HG03520 (cell line): ENCODE data around the gene GREB1L.
"Not testable (repeated sequence)": the region's sequence is repeated elsewhere in the genome, so short reads cannot be mapped to it uniquely, and the experiment has no call there.

ENCODE experiments used
- ATAC-seq: cut with Tn5 transposase; IDR thresholded peaks from one replicate; pipeline ENCODE4 v1.9.1; 2021; ENCODE audit warnings: mild to moderate bottlenecking, moderate library complexity; ENCODE audit not compliant: unreplicated experiment

GREB1L gene

GRCh38 chr18:21242141-21242779, at the start of gene GREB1L:
Gene GREB1L, plus strand, starts transcription at chr18:21242232. Its CDS starts 141,287 bp downstream, at chr18:21383519.
- ATAC-seq: no peak

DNA sequence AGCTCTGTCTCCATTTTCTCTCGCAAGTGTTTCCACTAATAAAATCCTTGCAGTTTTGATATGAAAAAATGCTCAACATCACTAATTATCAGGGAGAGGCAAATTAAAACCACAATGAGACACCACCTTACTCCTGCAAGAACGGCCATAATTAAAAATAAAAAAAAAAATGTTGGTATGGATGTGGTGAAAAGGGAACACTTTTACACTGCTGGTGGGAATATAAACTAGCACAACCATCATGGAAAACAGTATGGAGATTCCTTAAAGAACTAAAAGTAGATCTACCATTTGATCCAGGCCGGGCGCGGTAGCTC, 49.8 kb upstream of the GREB1L start:
- no peak for ATAC-seq

DNA sequence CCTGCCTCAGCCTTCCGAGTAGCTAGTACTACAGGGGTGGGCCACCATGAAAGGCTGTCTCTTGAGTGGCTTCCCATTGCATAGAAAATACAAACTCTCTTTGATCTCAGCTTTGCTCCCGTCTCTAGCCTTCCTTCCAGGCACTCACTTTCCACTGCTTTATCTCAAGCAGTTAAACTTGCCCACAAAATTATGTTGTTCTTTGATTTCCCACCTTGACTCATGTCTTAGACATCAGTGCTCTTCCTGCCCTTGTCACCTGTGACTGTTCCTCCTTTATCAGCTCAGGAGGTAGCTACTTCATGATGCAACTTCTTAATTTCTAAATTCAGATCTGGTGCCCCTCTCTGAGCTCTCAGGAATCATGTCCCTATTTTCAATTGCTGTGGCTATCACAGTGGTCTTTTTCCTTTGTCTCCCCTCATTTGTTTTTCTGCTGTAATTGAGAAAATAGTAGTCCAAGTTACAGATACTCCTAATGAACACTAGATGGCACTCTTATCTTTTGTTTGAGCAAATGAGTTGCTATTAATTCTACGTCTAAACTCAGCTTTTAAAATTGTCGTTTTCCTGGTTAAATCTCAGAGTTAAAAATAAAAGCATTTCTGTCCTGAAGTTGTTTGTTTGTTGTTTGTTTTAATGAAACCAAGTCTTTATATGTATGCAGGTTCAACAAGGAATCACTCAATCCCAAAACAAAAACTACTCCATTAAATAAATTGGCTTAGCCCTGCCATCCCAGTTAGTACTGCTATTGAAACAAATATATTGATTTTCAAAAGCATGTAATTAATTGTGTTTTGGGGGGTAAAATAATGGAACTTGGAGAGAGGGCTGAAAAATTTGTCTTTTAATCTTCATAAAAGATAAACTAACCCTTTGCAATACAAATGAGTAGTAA, 46.9 kb upstream of the GREB1L start:
- no peak for ATAC-seq

GRCh38 chr18:21196426-21196825, 45.6 kb upstream of the GREB1L start:
- no peak for ATAC-seq

DNA sequence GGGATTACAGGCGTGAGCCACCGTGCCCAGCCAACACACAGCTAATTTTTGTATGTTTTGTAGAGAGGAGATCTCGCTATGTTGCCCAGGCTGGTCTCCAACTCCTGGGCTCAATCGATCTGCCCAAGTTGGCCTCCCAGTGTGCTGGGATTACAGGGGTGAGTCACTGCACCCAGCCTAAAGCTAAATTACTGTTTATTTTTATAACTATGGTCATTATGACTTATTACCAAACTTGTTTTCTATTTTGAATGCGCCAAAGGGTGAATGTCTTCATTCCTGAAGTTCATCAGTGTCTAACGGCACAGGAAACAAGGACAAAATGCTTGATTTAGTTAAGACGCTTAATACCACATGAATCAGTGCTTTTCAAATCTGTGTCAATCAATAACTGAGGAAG, 38.9 kb upstream of the GREB1L start:
- no peak for ATAC-seq

GRCh38 chr18:21203542-21204241, 38.3 kb upstream of the GREB1L start:
- no peak for ATAC-seq

DNA sequence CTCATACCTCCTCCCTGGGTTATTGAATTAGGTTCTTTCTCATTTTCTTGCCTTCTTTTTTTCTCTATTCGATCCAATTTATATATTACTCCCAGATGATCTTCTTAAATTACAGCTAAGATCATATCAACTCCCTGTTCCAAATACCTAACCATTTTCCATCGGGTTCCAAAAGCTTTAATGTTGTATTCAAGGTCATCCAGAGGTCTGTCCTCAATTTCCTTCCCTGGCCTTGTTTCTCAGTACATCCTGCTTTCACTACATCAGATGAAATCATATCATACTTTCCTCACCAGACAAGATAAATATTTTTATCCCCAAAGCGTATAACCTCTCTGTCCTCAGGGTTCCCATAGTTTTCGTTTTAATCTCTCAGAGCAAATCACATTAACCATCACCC, 36.3 kb upstream of the GREB1L start:
- ATAC-seq: no peak

GRCh38 chr18:21210278-21210677, 31.8 kb upstream of the GREB1L start:
- ATAC-seq: no peak

- ATAC-seq: no peak
Observed at GRCh38 chr18:21210784-21211183, 31.2 kb upstream of the GREB1L start.

- not testable (repeated sequence) for ATAC-seq
Observed at GRCh38 chr18:21214409-21214808, 27.6 kb upstream of the GREB1L start.

GRCh38 chr18:21215490-21215889, 26.5 kb upstream of the GREB1L start:
- ATAC-seq: no peak

DNA sequence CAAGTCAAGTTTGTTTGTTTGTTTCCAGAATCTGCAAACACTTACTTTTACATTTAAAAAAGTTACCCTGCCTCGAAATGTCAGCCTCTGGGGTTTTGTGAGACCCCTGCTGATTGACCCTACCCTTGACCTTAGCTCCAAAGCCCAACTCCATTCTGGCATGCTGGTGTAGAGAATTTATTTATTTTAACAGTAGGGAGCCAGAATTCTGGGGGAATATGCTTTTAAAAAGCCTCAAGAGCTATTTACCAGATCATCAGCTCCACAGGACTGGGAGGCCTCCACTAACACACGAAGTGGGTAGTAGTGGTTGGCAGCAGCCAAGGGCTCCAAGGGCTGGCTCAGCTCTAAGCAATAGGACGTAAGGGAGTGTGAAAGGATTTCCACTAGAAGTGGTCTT, 23.2 kb upstream of the GREB1L start:
- ATAC-seq: no peak

DNA sequence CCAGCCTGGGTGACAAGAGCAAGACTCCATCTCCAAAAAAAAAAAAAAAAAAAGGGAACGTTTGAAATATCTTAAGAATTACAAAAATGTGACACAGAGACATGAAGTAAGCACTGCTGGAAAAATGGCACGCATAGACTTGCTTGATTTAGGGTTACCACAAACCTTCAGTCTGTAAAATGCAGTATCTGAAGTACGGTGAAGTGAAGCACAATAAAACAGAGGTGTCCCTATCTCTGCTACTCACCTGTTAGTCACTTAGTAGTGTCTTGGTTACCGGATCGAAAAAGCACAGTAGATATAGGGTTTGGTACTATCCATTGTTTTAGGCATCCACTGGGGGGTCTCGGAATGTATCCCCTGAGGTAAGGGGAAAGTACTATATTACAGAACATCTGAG, 11.6 kb upstream of the GREB1L start:
- ATAC-seq: no peak

DNA sequence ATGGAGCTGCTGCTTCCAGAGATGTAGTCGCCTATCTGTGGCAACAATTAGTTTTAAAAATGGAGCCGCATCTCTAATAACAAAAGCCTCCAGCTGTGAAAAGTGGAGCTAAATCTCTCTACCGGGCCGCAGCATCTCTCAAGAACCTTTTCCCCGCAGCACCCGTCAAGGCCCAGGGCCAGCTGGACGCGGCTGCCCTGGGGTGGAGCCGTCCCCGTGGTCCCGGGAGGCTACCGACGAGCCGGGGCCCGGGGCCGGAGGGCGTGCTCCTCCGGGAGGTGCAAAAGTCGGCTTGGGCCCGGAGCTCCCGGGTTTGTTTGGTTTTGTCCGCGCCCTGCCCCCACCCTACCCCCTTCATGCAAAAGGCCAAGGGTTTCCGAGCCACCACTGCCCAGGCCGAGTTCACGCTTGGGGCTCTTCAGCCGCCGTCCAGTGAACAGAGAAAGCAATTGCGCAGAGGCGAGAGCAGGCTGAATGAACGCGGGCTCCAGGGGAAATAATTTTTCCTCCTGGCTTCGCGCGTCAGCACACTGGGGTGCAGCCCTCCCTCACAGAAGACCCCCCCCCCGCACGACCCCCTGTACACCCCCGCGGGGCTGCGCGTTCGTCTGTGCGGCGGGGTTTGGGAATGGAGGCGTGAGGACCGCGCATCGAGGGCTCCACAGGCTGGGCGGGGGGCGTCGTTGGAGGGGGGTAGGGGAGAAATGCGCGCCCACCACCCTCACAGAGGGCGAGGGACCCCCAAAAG, 557 bp upstream of the GREB1L start:
- no peak for ATAC-seq

- no peak for ATAC-seq
Observed at GRCh38 chr18:21242780-21243401, 859 bp downstream of the GREB1L start.

GRCh38 chr18:21254576-21254975, 12.5 kb downstream of the GREB1L start:
- ATAC-seq: no peak

- no peak for ATAC-seq
Observed at GRCh38 chr18:21255211-21255610, 13.2 kb downstream of the GREB1L start.

GRCh38 chr18:21257386-21257785, 15.4 kb downstream of the GREB1L start:
- ATAC-seq: no peak

DNA sequence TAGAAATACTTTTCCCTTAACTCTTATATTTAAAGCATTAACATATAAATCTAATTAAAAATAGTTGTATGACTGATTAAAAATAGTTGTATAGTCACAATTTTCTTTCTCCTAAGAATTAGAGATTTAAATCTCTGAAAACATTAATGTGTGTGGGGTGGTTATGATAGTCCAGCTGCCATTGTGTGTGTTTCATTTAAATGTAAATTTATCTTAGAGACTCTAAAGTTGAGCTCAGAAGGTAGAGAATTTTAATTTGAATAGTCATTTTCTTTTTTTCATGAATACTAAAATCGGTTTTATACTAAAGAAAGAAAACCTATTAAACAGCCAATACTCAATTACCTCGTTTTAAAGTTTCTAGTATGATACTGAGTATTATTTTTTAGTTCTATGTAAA, 18.6 kb downstream of the GREB1L start:
- no peak for ATAC-seq

- ATAC-seq: no peak
Observed at GRCh38 chr18:21261352-21261751, 19.3 kb downstream of the GREB1L start.

- ATAC-seq: no peak
Observed at GRCh38 chr18:21262244-21262643, 20.2 kb downstream of the GREB1L start.
